Lung (tissue), 12 donors: Measurements from ENCODE around the gene OSBPL2. TPM values are rescaled to one million over a fixed set of nuclear protein-coding genes. Genes with fewer than 3 reads are reported as not detected.

ENCODE experiments used
- ATAC-seq: fragments of 200-7000 bp; cut with Tn5 transposase; one replicate; pipeline ENCODE4 v1.9.1; 2020; ENCODE audit warnings: moderate number of reproducible peaks; ENCODE audit not compliant: insufficient read depth, low FRiP score
- DNase-seq, 3 donors: peaks; one replicate each; pipeline ENCODE4 v3.0.0-alpha.2; 2013 to 2017
- H3K27ac ChIP-seq, 2 donors: one replicate each; pipeline ENCODE4 v1.5.1; 2013; ENCODE audit warnings: mild to moderate bottlenecking in 2 of 2, moderate library complexity in 2 of 2, control low read depth in 1 of 2, inconsistent platforms in 1 of 2, low read depth in 1 of 2, low read length in 1 of 2
- H3K27me3 ChIP-seq, 3 donors: one replicate each; pipeline ENCODE4 v1.5.1; 2013; ENCODE audit warnings: low read length in 2 of 3; ENCODE audit not compliant: control insufficient read depth in 3 of 3, insufficient read depth in 3 of 3
- H3K36me3 ChIP-seq, 4 donors: one replicate each; pipeline ENCODE4 v1.5.1; 2013; ENCODE audit warnings: low read length in 4 of 4, mild to moderate bottlenecking in 1 of 4, moderate library complexity in 1 of 4; ENCODE audit not compliant: control insufficient read depth in 4 of 4, insufficient read depth in 4 of 4
- H3K4me1 ChIP-seq, 5 donors: one replicate each; pipeline ENCODE4 v1.5.1; 2013; ENCODE audit warnings: low read length in 5 of 5, mild to moderate bottlenecking in 2 of 5, moderate library complexity in 1 of 5; ENCODE audit not compliant: control insufficient read depth in 5 of 5, insufficient read depth in 5 of 5
- H3K4me3 ChIP-seq: one replicate; pipeline ENCODE4 v1.5.1; 2013; ENCODE audit warnings: mild to moderate bottlenecking, control low read depth, moderate library complexity
- H3K9ac ChIP-seq, 2 donors: one replicate each; pipeline ENCODE4 v1.5.1; 2013; ENCODE audit warnings: low read length in 2 of 2, control low read depth in 1 of 2; ENCODE audit not compliant: insufficient read depth in 1 of 2
- H3K9me3 ChIP-seq, 4 donors: one replicate each; pipeline ENCODE4 v1.5.1; 2013; ENCODE audit warnings: low read length in 3 of 4, mild to moderate bottlenecking in 1 of 4, moderate library complexity in 1 of 4; ENCODE audit not compliant: control insufficient read depth in 4 of 4, insufficient read depth in 3 of 4
- CTCF ChIP-seq: IDR thresholded peaks from 2 replicates; pipeline ENCODE4 v1.5.1; 2012; ENCODE audit warnings: mild to moderate bottlenecking; ENCODE audit errors: control extremely low read depth, extremely low read depth
- WGBS, 2 donors: extraction: QIAGEN DNeasy Blood & Tissue Kit; methylation state at CpG; one replicate each; pipeline ENCODE4 v1.1.7; 2013; 5-methylcytosine and 5-hydroxymethylcytosine counted together
- polyA plus RNA-seq, 2 donors: library from polyadenylated mRNA; stranded (reverse); fragments of 200-250 nt; gene quantifications; one replicate each; pipeline ENCODE4 v1.2.1, GENCODE V29; 2013
- total RNA-seq, 2 donors: library from RNA; depleted of rRNA in 1 of 2; stranded (reverse); fragments of >200 nt in 1 of 2; gene quantifications; one replicate each; pipeline ENCODE4 v1.2.1, GENCODE V29; 2014 to 2021
- donor health status: control.
- donor health status: control.
- donor health status: Bipolar disorder and iron deficiency.
- donor health status: healthy.
- donor health status: DM: yes; HTN: yes; CAD: no.

Gene OSBPL2
- total and polyA plus RNA-seq, 4 donors: 13.2 to 48.0 (median 27.7) TPM

GRCh38 chr20:62281161-62281933 is 43.0 kb downstream of the OSBPL2 start:
- H3K4me1 ChIP-seq: peaks cover 0 to 11% (median 0%) of the 10 kb centered on the region in 5 donors
- TF ChIP-seq CTCF: no peak
- no peak overlapping the region for H3K4me3 ChIP-seq
- ATAC-seq (no peak), DNase-seq (peak in 2 of 3 donors; percentile 10 to 47)
- no peaks in the 10 kb centered on the region for H3K9me3 ChIP-seq
- H3K36me3 ChIP-seq: peaks cover 4 to 47% (median 27%) of the 10 kb centered on the region in 4 donors
- no peak overlapping the region for H3K27ac ChIP-seq
- WGBS, 2 donors: 84 to 95% methylated on average over 31 of the region's 31 CpGs
- no peaks in the 10 kb centered on the region for H3K27me3 ChIP-seq
- H3K9ac ChIP-seq: no peak overlapping the region

- Histone ChIP-seq H3K4me3 (no peak overlapping the region), H3K27ac (no peak overlapping the region), H3K4me1 (peaks cover 0 to 11% (median 0%) of the 10 kb centered on the region in 5 donors), H3K27me3 (no peaks in the 10 kb centered on the region), H3K9me3 (no peaks in the 10 kb centered on the region), H3K9ac (no peak overlapping the region), H3K36me3 (peaks cover 4 to 53% (median 30%) of the 10 kb centered on the region in 4 donors)
- DNase-seq (no peak), ATAC-seq (no peak)
- TF ChIP-seq CTCF: no peak
- WGBS, 2 donors: 92 to 97% methylated on average over 7 of the region's 7 CpGs
These were observed 43.8 kb downstream of the OSBPL2 start for GRCh38 chr20:62282103-62282502.

DNA sequence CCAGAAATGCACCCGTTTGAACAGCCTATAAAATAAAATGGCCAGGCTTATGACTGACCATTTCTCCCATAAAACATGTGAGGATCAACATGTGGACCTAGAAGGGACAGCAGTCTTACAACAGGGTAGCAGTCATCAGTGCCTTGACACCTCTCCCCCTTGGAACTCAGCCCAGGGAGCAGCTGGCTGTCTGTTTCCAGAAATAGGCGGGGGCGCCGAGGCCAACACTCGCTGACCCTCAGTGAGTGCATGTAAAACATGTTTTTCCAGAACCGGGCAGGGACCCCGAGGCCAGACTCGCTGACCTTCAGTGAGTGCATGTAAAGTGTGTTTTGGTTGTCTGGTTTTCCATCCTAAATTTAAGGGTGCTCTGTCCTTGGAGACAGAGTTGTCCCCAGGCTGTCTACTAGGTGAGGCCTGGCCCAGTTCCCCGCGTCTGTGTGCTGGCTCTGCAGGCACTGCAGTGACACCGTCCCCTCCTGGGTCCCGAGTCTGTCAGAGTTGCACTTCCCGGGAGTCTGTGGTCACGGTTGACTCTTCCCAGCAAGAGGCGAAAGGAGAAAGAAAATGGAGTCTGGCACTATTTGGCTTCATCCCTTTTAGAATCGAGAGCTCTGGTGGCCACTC is 44.7 kb downstream of the OSBPL2 start:
- no peak for TF ChIP-seq CTCF
- Histone ChIP-seq H3K9me3 (no peaks in the 10 kb centered on the region), H3K4me3 (no peak overlapping the region), H3K27me3 (no peaks in the 10 kb centered on the region), H3K27ac (peak overlapping the region in 1 of 2 donors; percentile 4), H3K36me3 (peaks cover 4 to 52% (median 31%) of the 10 kb centered on the region in 4 donors), H3K9ac (no peak overlapping the region), H3K4me1 (peaks cover 0 to 11% (median 0%) of the 10 kb centered on the region in 5 donors)
- 72 to 86% methylated on average over 16 of the region's 16 CpGs for WGBS, 2 donors
- ATAC-seq: no peak
- peak in 2 of 3 donors; percentile 36 to 50 for DNase-seq
